Limb (tissue), 2 donors: ENCODE measurements around the gene PANK4.
A peak's percentile ranks its signal among the peaks of the same experiment; 100 is the strongest.

ENCODE experiments used
- DNase-seq, 2 donors: peaks; one replicate each; pipeline ENCODE4 v3.0.0-alpha.2; 2016; ENCODE audit errors: extremely low spot score in 2 of 2

The PANK4 gene

GRCh38 chr1:2477791-2478499 lies 48.5 kb downstream of the PANK4 start:
- DNase-seq, result no peak

DNA sequence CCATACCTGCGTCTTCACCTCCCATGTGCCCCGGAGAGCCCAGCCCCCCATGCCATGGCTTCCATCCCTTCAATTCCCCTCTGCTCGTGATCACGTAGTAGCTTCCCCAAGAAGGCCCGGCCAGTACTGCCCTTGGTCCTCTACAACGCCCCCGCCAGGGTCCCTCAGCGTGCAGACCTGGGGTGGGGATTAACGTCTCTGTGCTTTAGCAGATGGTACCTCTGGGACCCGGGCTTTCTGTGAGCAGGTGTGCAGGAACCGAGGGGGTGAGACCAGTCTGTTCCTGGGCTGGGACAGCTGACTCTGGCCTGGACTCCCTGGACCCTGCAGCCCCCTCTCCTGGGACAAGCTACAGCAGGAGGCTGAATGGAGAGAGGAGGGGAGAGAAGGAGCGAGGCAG lies 49.1 kb downstream of the PANK4 start:
- no peak for DNase-seq

GRCh38 chr1:2476061-2476999 lies 50.1 kb downstream of the PANK4 start, which contains the start of gene PLCH2:
PLCH2 (plus strand) TSS chr1:2476289; CDS start chr1:2476589, 300 bp downstream.
- DNase-seq, result no peak

DNA sequence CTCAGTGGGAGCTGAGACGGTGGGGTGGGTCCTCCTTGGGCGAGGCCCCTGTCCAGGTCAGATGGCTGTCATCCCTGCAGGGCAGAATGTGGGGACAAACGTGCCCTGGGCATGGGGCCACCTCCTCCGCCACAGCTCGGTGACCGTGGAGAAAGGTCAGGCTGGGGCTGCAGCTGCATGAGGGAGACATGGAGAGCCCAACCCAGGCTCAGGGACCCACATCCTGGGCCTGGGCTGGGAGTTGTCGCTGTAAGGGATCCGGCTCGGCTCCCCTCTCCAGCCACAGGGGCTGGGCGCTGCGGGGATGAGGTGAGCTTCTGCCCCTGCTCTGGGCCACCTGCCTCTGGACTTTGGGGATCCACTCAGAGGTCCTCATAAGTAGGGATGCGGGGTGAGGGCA lies 50.8 kb downstream of the PANK4 start:
- DNase-seq, result no peak

DNA sequence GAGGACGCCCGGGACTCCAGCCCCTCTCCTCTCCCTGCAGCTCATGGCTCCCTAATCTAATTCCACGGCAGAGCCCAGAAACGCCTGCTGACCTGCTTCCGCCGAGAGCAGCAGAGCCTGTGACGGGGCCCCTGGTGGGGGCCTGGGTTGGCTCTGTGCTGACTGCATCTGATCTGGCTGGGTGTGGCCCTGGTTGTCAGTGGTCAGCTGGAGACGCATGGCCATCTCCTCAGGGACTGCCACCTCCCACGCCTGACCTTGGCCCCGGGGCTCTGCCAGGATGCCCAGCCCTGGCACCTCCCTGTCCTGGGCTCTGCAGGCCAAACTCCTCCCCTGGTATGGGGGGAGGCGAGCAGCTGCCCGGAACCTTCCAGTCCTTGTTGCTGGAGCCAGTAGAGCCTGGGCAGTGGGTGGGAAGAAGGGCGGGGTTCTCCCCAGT lies 51.4 kb downstream of the PANK4 start:
- no peak for DNase-seq

DNA sequence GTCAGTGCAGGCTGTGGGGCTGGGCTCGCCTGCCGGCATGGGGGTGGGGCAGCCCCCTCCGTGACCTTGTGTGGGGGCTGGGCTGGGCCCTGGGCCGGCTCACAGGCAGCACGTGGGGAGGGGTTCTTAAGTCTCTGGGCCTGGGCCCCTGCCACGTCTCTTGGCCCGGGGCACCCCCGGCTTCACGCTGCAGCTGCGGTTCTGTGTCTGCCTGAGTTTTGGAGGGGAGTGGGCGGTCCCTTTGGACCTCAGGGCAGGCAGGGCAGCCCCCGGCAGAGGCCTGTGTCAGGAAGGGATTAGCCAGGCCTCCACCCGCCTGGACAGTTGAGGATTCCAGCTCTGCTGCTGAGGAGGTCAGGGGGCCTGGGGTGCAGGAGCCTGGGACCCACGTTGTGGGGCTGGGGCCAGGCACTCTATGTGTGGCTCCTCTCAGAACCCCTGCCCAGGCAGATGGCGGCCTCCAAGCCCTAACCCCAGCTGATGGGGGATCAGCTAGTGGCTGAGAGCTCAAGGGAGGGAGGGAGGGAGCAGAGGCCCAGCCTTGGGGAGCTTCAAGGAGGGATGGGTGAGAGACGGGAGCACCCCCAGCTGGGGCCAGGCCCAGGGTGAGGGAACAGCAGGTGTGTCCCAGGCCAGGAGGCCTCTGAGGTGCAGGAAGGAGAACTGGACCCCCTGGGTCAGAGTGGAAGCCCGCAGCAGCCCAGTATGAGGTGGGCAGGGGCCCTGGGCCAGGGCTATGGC lies 52.1 kb downstream of the PANK4 start:
- no peak for DNase-seq

DNA sequence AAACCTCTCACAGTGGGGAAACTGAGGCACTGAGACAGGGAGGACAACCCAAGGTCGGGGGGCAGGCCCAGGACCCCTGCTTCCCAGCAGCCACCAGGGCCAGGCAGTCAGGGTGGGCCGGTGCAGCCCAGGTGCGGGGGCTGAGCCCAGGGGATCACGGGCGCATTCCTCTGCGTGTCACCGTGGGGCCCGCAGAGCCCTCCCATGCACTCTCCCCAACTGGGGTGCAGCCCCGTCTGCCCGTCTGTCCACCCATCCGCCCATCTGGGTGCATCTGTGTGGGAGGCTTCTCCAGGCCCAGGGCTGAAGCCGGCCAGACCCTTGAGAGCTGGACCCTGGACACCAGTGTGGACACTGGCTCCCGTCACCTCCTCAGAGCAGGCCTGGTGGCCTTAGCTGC lies 53.2 kb downstream of the PANK4 start:
- no peak for DNase-seq

DNA sequence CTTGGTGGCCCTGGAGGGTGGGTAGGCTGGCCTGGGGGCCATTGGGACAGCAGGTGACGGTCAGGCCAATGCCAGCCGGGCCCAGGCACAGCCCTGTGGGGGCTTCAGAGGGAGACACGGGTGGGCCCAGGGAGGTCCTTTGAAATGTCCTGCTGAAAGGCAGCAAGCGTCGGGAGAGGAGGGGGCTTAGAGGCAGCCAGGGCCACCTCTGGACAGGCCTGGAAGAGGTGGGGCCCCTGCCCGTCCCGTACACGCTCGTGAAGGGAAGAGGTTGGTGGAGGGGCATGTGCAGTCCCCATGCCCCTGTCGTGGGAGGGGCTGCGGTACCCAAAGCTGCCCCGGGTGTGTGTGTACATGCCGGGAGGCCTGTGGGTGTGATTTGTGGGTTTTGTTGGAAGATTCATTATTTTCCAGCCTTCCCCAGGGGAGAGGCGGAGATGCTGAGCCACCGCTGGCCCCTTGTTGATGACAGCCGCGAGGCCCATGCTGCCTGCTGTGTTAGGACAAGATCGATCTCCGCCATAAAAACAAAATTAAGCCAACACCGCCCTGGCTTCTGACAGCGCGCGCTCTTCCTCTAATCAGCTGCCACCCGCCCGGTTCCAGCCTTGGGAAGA lies 53.7 kb downstream of the PANK4 start:
- DNase-seq, result no peak

- no peak for DNase-seq
Observed at GRCh38 chr1:2472109-2472508, 54.3 kb downstream of the PANK4 start.

GRCh38 chr1:2471587-2472001 lies 54.8 kb downstream of the PANK4 start:
- DNase-seq, result no peak

- no peak for DNase-seq
Observed at GRCh38 chr1:2471159-2471471, 55.3 kb downstream of the PANK4 start.

GRCh38 chr1:2470290-2471158 lies 55.9 kb downstream of the PANK4 start:
- DNase-seq, result peak in 1 of 2 donors; percentile 60

- DNase-seq, result no peak
Observed at GRCh38 chr1:2469103-2469940, 57.1 kb downstream of the PANK4 start.

- DNase-seq, result no peak
Observed at GRCh38 chr1:2468540-2468939, 57.9 kb downstream of the PANK4 start.

DNA sequence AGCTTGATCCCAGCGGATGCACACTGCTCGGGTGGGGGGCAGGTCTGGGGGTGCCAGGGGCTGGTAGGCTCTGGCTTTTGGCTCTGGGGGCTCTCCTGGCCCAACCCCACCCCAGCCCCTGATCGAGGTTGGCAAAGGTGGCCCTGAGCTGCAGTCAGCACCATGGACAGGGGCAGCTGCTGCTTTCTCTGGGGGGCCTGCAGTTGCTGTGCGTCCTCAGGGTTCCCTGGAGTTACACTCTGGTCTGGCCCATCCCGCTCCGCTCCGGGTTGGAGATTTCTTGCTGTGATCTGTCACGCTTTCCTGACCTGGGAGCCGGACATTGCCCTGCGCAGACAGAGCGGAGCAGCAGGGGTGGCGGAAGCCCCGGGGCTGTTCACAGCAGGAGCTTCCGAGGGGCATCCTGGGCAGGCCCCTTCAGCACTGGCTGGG lies 58.3 kb downstream of the PANK4 start:
- DNase-seq, result peak in 1 of 2 donors; percentile 75

DNA sequence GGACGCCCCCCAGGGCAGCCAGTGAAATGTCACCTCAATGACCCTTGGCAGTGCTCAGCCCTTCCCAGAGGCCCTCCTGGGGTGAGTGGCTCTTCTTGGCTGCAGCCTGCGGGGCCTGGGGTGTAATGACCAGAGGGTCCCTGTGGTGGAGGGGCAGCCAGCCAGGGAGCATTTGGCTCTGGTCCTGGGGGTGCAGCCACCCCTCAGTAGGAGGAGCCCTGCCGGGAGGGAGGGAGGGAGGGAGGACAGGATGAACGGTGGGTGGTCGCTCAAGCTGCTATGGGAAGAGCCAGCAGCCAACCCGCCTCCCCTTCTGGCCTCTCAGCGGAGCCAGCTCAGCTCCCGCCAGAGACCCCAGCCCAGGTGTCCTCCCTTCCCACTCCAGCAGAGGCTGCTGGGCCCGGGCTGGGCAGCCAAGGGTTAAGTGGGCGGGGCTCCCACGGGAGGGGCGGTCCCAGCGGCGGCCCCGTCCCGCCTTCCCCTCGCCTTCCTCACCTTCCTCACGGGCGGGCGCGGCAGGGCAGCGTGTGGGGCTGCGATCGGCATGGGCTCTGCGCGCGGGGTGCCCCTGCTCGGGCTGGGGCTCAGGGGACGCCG lies 59.3 kb downstream of the PANK4 start:
- peak in 1 of 2 donors; percentile 57 for DNase-seq

DNA sequence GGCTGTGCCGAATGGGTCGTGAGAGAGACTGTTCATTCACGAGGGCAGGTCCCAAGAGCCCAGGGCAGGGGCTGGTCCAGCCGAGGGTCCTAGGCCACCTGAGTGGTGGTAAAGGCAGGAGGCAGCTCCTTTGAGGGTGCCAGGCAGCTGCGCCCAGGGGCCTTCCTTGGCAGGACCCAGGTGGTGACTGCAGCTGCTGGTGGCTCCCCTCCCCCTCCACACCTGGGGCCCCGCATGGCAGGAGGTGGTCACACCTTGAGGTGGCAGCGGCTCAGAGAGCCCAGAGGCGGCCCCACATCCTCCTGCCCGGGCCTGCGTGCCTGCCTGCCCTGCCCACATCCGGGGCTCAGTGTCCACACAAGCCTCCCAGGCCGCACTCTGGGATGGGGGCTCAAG lies 60.1 kb downstream of the PANK4 start:
- no peak for DNase-seq

DNA sequence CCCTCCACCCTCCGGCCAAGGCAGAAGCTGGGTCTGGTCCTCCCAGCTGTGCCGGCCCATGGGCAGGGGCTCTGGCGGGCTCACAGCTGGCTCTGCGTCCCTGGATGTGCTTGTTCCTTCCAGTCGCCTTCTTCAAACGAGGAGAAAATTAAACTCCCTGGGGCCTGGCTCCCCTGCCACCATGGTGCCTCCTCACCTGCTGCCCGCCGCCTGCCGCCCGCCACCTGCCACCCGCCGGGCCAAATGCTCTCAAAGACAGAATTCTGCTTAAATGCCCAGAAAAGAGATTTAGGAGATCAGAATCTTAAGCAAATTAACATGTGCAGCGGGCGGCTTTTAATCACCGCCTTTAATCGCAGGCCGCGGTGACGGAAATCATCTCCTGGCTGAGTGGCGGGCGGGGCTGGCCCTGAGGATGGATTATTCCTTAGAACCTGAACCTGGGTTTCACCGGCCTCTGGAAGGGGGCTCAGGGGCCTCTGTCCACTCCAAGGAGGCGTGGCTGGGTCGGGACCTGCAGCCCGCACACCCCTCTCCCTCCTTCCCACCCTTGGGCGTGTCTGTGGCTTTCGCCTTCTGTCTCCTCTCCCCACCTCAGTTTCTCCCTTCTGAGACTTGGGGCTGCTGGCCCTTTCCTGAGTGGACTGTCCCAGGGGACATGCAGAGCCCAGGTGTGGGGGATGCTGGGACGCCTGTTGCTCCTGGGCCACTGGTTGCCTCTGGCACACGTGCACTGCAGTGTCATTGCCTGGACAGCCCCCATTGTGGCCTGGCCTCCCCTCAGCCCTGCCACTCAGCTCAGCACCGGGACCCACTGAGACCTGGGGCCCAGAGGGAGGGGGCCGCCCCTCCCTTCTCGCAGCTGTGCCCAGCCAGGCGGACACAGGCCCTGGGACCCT lies 60.8 kb downstream of the PANK4 start:
- DNase-seq, result no peak
